T-helper 2 cell treated with Interferon-gamma antibody and Interleukin-4, amounts not matched to agents 5 μg/mL and 100 μg/mL, for 36 hours (primary cell): Measurements from ENCODE around the gene CPAMD8.

Source experiments
- DNase-seq: peaks from one replicate; pipeline ENCODE4 v3.0.0; 2021; ENCODE audit warnings: low spot score
- H3K27ac Mint-ChIP-seq: one replicate; pipeline ENCODE4 v1.8.0; 2021; ENCODE audit warnings: mild to moderate bottlenecking, mixed read lengths
- H3K27me3 Mint-ChIP-seq: one replicate; pipeline ENCODE4 v1.8.0; 2021; ENCODE audit warnings: low read depth, mixed read lengths
- H3K36me3 Mint-ChIP-seq: one replicate; pipeline ENCODE4 v1.8.0; 2021; ENCODE audit warnings: low read depth, mixed read lengths
- H3K4me1 Mint-ChIP-seq: one replicate; pipeline ENCODE4 v1.8.0; 2021; ENCODE audit warnings: low read depth, mixed read lengths
- H3K4me3 Mint-ChIP-seq: one replicate; pipeline ENCODE4 v1.8.0; 2022; ENCODE audit warnings: mild to moderate bottlenecking, moderate library complexity, mixed read lengths
- H3K9me3 Mint-ChIP-seq: one replicate; pipeline ENCODE4 v1.8.0; 2021; ENCODE audit warnings: mixed read lengths

The CPAMD8 gene

GRCh38 chr19:16901491-16902175 lies 125.0 kb downstream of the CPAMD8 start:
- Mint-ChIP-seq H3K4me1 (peaks cover 14% of the 10 kb centered on the region), H3K27ac (no peak overlapping the region), H3K9me3 (no peaks in the 10 kb centered on the region), H3K36me3 (no peaks in the 10 kb centered on the region), H3K4me3 (no peak overlapping the region), H3K27me3 (peaks cover 9% of the 10 kb centered on the region)
- DNase-seq = no peak

- no peaks in the 10 kb centered on the region for H3K36me3 Mint-ChIP-seq
- peak; percentile 18 for DNase-seq
- H3K27me3 Mint-ChIP-seq = peaks cover 21% of the 10 kb centered on the region
- H3K9me3 Mint-ChIP-seq = no peaks in the 10 kb centered on the region
- H3K4me1 Mint-ChIP-seq = peaks cover 13% of the 10 kb centered on the region
- H3K27ac Mint-ChIP-seq = no peak overlapping the region
- peak overlapping the region; percentile 26 for H3K4me3 Mint-ChIP-seq
Observed at GRCh38 chr19:16899566-16900075, 127.0 kb downstream of the CPAMD8 start.

GRCh38 chr19:16898361-16899015 lies 128.1 kb downstream of the CPAMD8 start:
- Mint-ChIP-seq H3K9me3 (no peaks in the 10 kb centered on the region), H3K4me3 (peak overlapping the region; percentile 49), H3K4me1 (peaks cover 15% of the 10 kb centered on the region), H3K36me3 (no peaks in the 10 kb centered on the region), H3K27ac (no peak overlapping the region), H3K27me3 (peaks cover 28% of the 10 kb centered on the region)
- DNase-seq = no peak

- peaks cover 28% of the 10 kb centered on the region for H3K27me3 Mint-ChIP-seq
- no peak for DNase-seq
- H3K9me3 Mint-ChIP-seq = no peaks in the 10 kb centered on the region
- peaks cover 17% of the 10 kb centered on the region for H3K4me1 Mint-ChIP-seq
- no peak overlapping the region for H3K27ac Mint-ChIP-seq
- no peaks in the 10 kb centered on the region for H3K36me3 Mint-ChIP-seq
- H3K4me3 Mint-ChIP-seq = peak overlapping the region; percentile 49
Observed at GRCh38 chr19:16897856-16898161, 128.8 kb downstream of the CPAMD8 start.

GRCh38 chr19:16897029-16897855 lies 129.4 kb downstream of the CPAMD8 start:
- peak overlapping the region; percentile 75 for H3K27ac Mint-ChIP-seq
- H3K4me1 Mint-ChIP-seq = peaks cover 21% of the 10 kb centered on the region
- H3K9me3 Mint-ChIP-seq = no peaks in the 10 kb centered on the region
- H3K27me3 Mint-ChIP-seq = peaks cover 29% of the 10 kb centered on the region
- peak overlapping the region; percentile 73 for H3K4me3 Mint-ChIP-seq
- no peaks in the 10 kb centered on the region for H3K36me3 Mint-ChIP-seq
- DNase-seq = peak; percentile 65

GRCh38 chr19:16896146-16897028 lies 130.2 kb downstream of the CPAMD8 start:
- Mint-ChIP-seq H3K9me3 (no peaks in the 10 kb centered on the region), H3K27ac (peak overlapping the region; percentile 75), H3K36me3 (no peaks in the 10 kb centered on the region), H3K4me3 (peak overlapping the region; percentile 73), H3K4me1 (peaks cover 21% of the 10 kb centered on the region), H3K27me3 (peaks cover 32% of the 10 kb centered on the region)
- DNase-seq = no peak

- peak overlapping the region; percentile 24 for H3K4me3 Mint-ChIP-seq
Observed at GRCh38 chr19:16895467-16896145, 131.0 kb downstream of the CPAMD8 start.

GRCh38 chr19:16894080-16894479 lies 132.5 kb downstream of the CPAMD8 start:
- Mint-ChIP-seq H3K9me3 (no peaks in the 10 kb centered on the region), H3K4me1 (peaks cover 13% of the 10 kb centered on the region), H3K27ac (no peak overlapping the region), H3K27me3 (peaks cover 34% of the 10 kb centered on the region), H3K36me3 (no peaks in the 10 kb centered on the region), H3K4me3 (no peak overlapping the region)
- DNase-seq = no peak

More at GRCh38 chr19:16895467-16896145, 131.0 kb downstream of the CPAMD8 start:
- Mint-ChIP-seq H3K27me3 (peaks cover 34% of the 10 kb centered on the region), H3K4me1 (peaks cover 21% of the 10 kb centered on the region), H3K9me3 (no peaks in the 10 kb centered on the region), H3K36me3 (no peaks in the 10 kb centered on the region), H3K27ac (no peak overlapping the region)
- no peak for DNase-seq

- Mint-ChIP-seq H3K36me3 (no peaks in the 10 kb centered on the region), H3K27ac (no peak overlapping the region), H3K4me1 (peaks cover 12% of the 10 kb centered on the region), H3K9me3 (no peaks in the 10 kb centered on the region), H3K4me3 (no peak overlapping the region), H3K27me3 (peaks cover 31% of the 10 kb centered on the region)
- no peak for DNase-seq
Observed at GRCh38 chr19:16893686-16893989, 133.0 kb downstream of the CPAMD8 start.

GRCh38 chr19:16892868-16893685 lies 133.5 kb downstream of the CPAMD8 start:
- peaks cover 27% of the 10 kb centered on the region for H3K27me3 Mint-ChIP-seq
- no peaks in the 10 kb centered on the region for H3K36me3 Mint-ChIP-seq

GRCh38 chr19:16892436-16892835 lies 134.2 kb downstream of the CPAMD8 start:
- DNase-seq = no peak
- Mint-ChIP-seq H3K27me3 (peaks cover 26% of the 10 kb centered on the region), H3K4me3 (no peak overlapping the region), H3K9me3 (no peaks in the 10 kb centered on the region), H3K4me1 (peaks cover 12% of the 10 kb centered on the region), H3K27ac (no peak overlapping the region), H3K36me3 (no peaks in the 10 kb centered on the region)

More at GRCh38 chr19:16892868-16893685, 133.5 kb downstream of the CPAMD8 start:
- no peak overlapping the region for H3K27ac Mint-ChIP-seq
- no peak for DNase-seq
- H3K9me3 Mint-ChIP-seq = no peaks in the 10 kb centered on the region
- H3K4me1 Mint-ChIP-seq = peaks cover 12% of the 10 kb centered on the region
- no peak overlapping the region for H3K4me3 Mint-ChIP-seq

GRCh38 chr19:16891696-16892382 lies 134.8 kb downstream of the CPAMD8 start:
- H3K36me3 Mint-ChIP-seq = no peaks in the 10 kb centered on the region
- peaks cover 12% of the 10 kb centered on the region for H3K4me1 Mint-ChIP-seq
- no peaks in the 10 kb centered on the region for H3K9me3 Mint-ChIP-seq
- peaks cover 26% of the 10 kb centered on the region for H3K27me3 Mint-ChIP-seq
- H3K27ac Mint-ChIP-seq = no peak overlapping the region
- DNase-seq = no peak
- H3K4me3 Mint-ChIP-seq = no peak overlapping the region
